GM12878 (cell line): ENCODE data around the gene TM9SF2. TPM values are rescaled to one million over a fixed set of nuclear protein-coding genes. Genes with fewer than 3 reads are reported as not detected.

Experiments used
- ATAC-seq: fragments of 200-7000 bp; cut with Tn5 transposase; 3 replicates; pipeline ENCODE4 v1.9.1; 2020; ENCODE audit warnings: mild to moderate bottlenecking, moderate library complexity
- BruUV-seq: library from RNA; stranded (reverse); fragments of 400-500 nt; replicated peaks from 2 replicates; lab custom pipeline; 2021; lab: Mats Ljungman, UMichigan
- CTCF ChIA-PET: fragments of 300-600 bp; sonication (Branson Sonifier 250); formaldehyde crosslinking; extraction: SDS; loops from one replicate; lab custom pipeline; 2021; ENCODE audit warnings: inconsistent platforms; lab: Yijun Ruan, JAX
- POLR2A ChIA-PET: fragments of 350-600 bp; formaldehyde crosslinking; extraction: SDS; loops from one replicate; lab custom pipeline; 2021; ENCODE audit warnings: inconsistent platforms; lab: Charles Lee
- RAD21 ChIA-PET: fragments of 300-600 bp; sonication (Branson Sonifier 250); formaldehyde crosslinking; loops from one replicate; lab custom pipeline; 2023; ENCODE audit warnings: antibody characterized with exemption; ENCODE audit not compliant: unreplicated experiment; lab: Charles Lee
- SMC1A ChIA-PET: fragments of 300-600 bp; sonication (Branson Sonifier 250); formaldehyde crosslinking; loops from one replicate; lab custom pipeline; 2023; ENCODE audit not compliant: unreplicated experiment, uncharacterized antibody; lab: Charles Lee
- DNase-seq: peaks from one replicate; pipeline ENCODE4 v3.0.0-alpha.2; 2011; ENCODE audit warnings: low read depth, low spot score
- FAIRE-seq: peaks from 3 replicates; lab custom pipeline; 2011; peaks lifted over from hg19 to GRCh38; lab: Jason Lieb, UNC
- H2AFZ ChIP-seq: 2 replicates; pipeline ENCODE4 v1.6.0; 2011; ENCODE audit warnings: low read depth, low read length, control low read depth; ENCODE audit not compliant: control insufficient read depth
- H3K27ac ChIP-seq: 2 replicates; pipeline ENCODE4 v1.5.1; 2011; ENCODE audit warnings: control low read depth; ENCODE audit not compliant: control insufficient read depth, insufficient read depth
- H3K27me3 ChIP-seq, 2 experiments: replicated peaks in 1 of 2; 2 replicates each; pipeline versions ENCODE4 v1.6.0 to v1.6.1; 2011; ENCODE audit warnings: low read length in 1 of 2; ENCODE audit not compliant: control insufficient read depth in 2 of 2, insufficient read depth in 2 of 2
- H3K36me3 ChIP-seq, 2 experiments: 2 replicates each; pipeline ENCODE4 v1.5.1; 2011; ENCODE audit warnings: low read length in 1 of 2; ENCODE audit not compliant: control insufficient read depth in 2 of 2, insufficient read depth in 2 of 2
- H3K4me1 ChIP-seq: 2 replicates; pipeline ENCODE4 v1.6.1; 2011; ENCODE audit warnings: mild to moderate bottlenecking, low read length, moderate library complexity, mixed read lengths; ENCODE audit not compliant: control insufficient read depth, insufficient read depth
- H3K4me2 ChIP-seq: 2 replicates; pipeline ENCODE4 v1.6.0; 2011; ENCODE audit warnings: control low read depth; ENCODE audit not compliant: control insufficient read depth, insufficient read depth
- H3K4me3 ChIP-seq: fragments of 200-600 bp; sonication (generic); 2 replicates; pipeline ENCODE4 v1.5.1; 2016
- H3K79me2 ChIP-seq: 2 replicates; pipeline ENCODE4 v1.6.0; 2011; ENCODE audit warnings: low read length; ENCODE audit not compliant: control insufficient read depth, insufficient read depth
- H3K9ac ChIP-seq: 2 replicates; pipeline ENCODE4 v1.8.0; 2011; ENCODE audit warnings: low read length, control low read depth, mixed read lengths; ENCODE audit not compliant: control insufficient read depth, insufficient read depth
- H3K9me3 ChIP-seq: replicated peaks from 3 replicates; pipeline ENCODE4 v1.5.1; 2011; ENCODE audit warnings: mild to moderate bottlenecking, low read length; ENCODE audit not compliant: control insufficient read depth, insufficient read depth
- H4K20me1 ChIP-seq: 2 replicates; pipeline ENCODE4 v1.6.0; 2011; ENCODE audit not compliant: control insufficient read depth, insufficient read depth
- NFYB ChIP-seq: IDR thresholded peaks from 2 replicates; pipeline ENCODE4 v1.6.1; 2011; ENCODE audit warnings: low read depth, mild to moderate bottlenecking, low read length, improper control_type of control experiment, moderate library complexity; ENCODE audit not compliant: insufficient read depth
- SMAD1 ChIP-seq: fragments of 450-650 bp; IDR thresholded peaks from 2 replicates; pipeline ENCODE4 v1.6.1; 2018; ENCODE audit warnings: mild to moderate bottlenecking, low read depth; ENCODE audit not compliant: partially characterized antibody
- SPI1 ChIP-seq: IDR thresholded peaks from 2 replicates; pipeline ENCODE4 v1.6.1; 2011; ENCODE audit warnings: low read depth, mild to moderate bottlenecking, low read length, moderate library complexity, borderline replicate concordance; ENCODE audit not compliant: insufficient read depth
- TARDBP ChIP-seq: IDR thresholded peaks from 2 replicates; pipeline ENCODE4 v1.6.1; 2016; ENCODE audit warnings: borderline replicate concordance
- WGBS: methylation state at CpG from one replicate; pipeline ENCODE4 v1.1.6; 2016; ENCODE audit warnings: low lambda C conversion rate; ENCODE audit not compliant: insufficient replicate concordance, insufficient coverage; ENCODE audit errors: missing lambda C conversion rate; 5-methylcytosine and 5-hydroxymethylcytosine counted together
- in situ Hi-C: fragments of 300-500 bp; cut with MboI; formaldehyde crosslinking; loops from 9 replicates; pipeline ENCODE4 v1.14.3; 2018; ENCODE audit warnings: mixed read lengths
- intact Hi-C: fragments of 100-400 bp; cut with micrococcal nuclease; formaldehyde crosslinking; loops from one replicate; pipeline ENCODE4 v1.14.2; 2022; ENCODE audit not compliant: unreplicated experiment
- polyA plus RNA-seq, 11 experiments: library from polyadenylated mRNA; depleted of rRNA in 4 of 11; unstranded in 6 of 11; stranded (reverse) in 5 of 11; fragments of >200 nt; fragmentation: Nextera tagmentation in 4 of 11; fragmentation: Illumina TruSeq in 1 of 11; extraction: Ambion mirVana in 4 of 11; extraction: Trizol in 1 of 11; gene quantifications; 1 replicate in 1 of 11; 2 replicates in 10 of 11; pipeline versions ENCODE4 v1.2.1 to v1.2.3, GENCODE V29; 2011 to 2016; ENCODE audit warnings: inconsistent platforms in 2 of 11, missing spikeins in 2 of 11, low read depth in 1 of 11
- total RNA-seq, 4 experiments: library from RNA; depleted of rRNA in 3 of 4; stranded (reverse); fragments of >200 nt in 3 of 4; fragmentation: Illumina TruSeq in 1 of 4; extraction: Trizol in 1 of 4; gene quantifications; 2 replicates each; pipeline versions ENCODE4 v1.2.1 to v1.2.3, GENCODE V29; 2013 to 2021
- TF ChIP-seq, protein P1 (sequence below): fragments of 450-650 bp; IDR thresholded peaks from 2 replicates; pipeline ENCODE4 v1.6.1; 2016; ENCODE audit warnings: mild to moderate bottlenecking

TM9SF2 gene
- total and polyA plus RNA-seq, 10 of the 15 experiments (the other 5 are each of a cell fraction or from before 2014, with no cell fraction given), result 34.6 to 128 (median 79.2) TPM

DNA sequence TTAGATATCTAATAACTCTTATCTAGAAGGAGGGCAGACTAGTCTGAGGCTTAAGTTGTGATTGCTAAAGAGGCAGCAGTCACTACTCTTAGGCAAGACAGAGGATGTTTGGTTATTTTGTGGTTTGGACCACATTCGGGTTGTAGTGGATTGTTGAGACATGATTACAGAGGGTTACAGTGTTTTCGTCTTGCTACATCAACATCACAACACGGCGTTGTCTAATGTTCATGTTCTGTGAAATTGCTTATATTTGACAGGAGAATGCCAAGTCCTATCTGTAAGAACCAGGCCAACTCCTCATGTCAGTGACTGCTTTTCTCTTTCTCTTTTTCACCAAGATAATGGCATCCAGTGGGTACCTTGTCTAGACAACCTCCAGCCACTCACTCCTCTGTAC lies 16.8 kb upstream of the TM9SF2 start:
- 14% methylated on average over 4 of the region's 4 CpGs for WGBS
- H3K27ac ChIP-seq, result no peak overlapping the region
- no peak overlapping the region for H2AFZ ChIP-seq
- FAIRE-seq (no peak), DNase-seq (no peak), ATAC-seq (no peak)
- POLR2A ChIA-PET, result interaction anchor here (0.5 to 1.2 kb wide), 2 partner anchors 19 to 64 kb away, joined by 4 to 6 read pairs; no protein-coding TSS in a partner anchor
- H3K79me2 ChIP-seq, result no peaks in the 10 kb centered on the region
- H3K4me3 ChIP-seq, result no peak overlapping the region
- RAD21 ChIA-PET, result no interaction called here
- H3K4me2 ChIP-seq, result no peak overlapping the region
- no peaks in the 10 kb centered on the region for H4K20me1 ChIP-seq
- H3K36me3 ChIP-seq, result no peaks in the 10 kb centered on the region
- intact Hi-C loops (no loop called here), in situ Hi-C loops (no loop called here)
- TF ChIP-seq TARDBP, result no peak
- CTCF ChIA-PET, result interaction anchor here (0.8 kb wide), 1 partner anchor 12 kb away, joined by 3 read pairs; no protein-coding TSS in a partner anchor
- SMC1A ChIA-PET, result no interaction called here
- no peak overlapping the region for H3K9ac ChIP-seq
- H3K4me1 ChIP-seq, result no peaks in the 10 kb centered on the region
- no peaks in the 10 kb centered on the region; a peak in 1 of 4 replicates for H3K27me3 ChIP-seq
- no TSS peak for BruUV-seq
- no peaks in the 10 kb centered on the region; the same call in 2 of the 3 replicates for H3K9me3 ChIP-seq

DNA sequence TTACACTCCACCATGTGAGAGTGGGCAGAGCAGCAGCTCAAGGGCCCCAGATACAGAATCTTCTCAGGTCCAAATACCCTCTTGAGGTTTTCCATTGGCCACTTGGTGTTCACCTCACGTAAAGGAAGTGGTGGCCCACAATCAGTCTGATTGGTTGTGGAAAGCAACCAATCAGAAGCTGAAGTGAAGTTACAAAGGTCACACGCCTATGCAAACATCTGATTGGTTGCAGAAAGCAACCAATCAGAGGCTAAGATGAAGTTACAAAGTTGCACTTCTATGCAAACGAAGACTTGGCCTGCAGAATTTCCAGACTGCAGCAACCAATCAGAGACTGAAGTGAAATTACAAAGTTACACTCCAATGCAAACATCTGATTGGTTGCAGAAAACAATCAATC lies 14.3 kb upstream of the TM9SF2 start:
- no peak for FAIRE-seq
- H3K36me3 ChIP-seq, result no peaks in the 10 kb centered on the region
- no peak overlapping the region for H2AFZ ChIP-seq
- WGBS, result 100% methylated on average over 3 of the region's 3 CpGs
- in situ Hi-C loops, result no loop called here
- SMC1A ChIA-PET, result interaction anchor here (1.3 kb wide), 1 partner anchor 9 kb away, joined by 3 read pairs; no protein-coding TSS in a partner anchor
- intact Hi-C loops, result no loop called here
- no peaks in the 10 kb centered on the region for H3K79me2 ChIP-seq
- DNase-seq, result no peak
- no peak overlapping the region for H3K9ac ChIP-seq
- BruUV-seq, result no TSS peak
- CTCF ChIA-PET, result interaction anchor here (1.5 kb wide), 1 partner anchor 18 kb away, joined by 3 read pairs; no protein-coding TSS in a partner anchor
- H3K4me1 ChIP-seq, result no peaks in the 10 kb centered on the region
- H3K27ac ChIP-seq, result no peak overlapping the region
- RAD21 ChIA-PET, result no interaction called here
- no peak overlapping the region for H3K4me2 ChIP-seq
- H3K4me3 ChIP-seq, result no peak overlapping the region
- no peak for ATAC-seq
- TF ChIP-seq SPI1, result no peak
- TF ChIP-seq, protein P1, sequence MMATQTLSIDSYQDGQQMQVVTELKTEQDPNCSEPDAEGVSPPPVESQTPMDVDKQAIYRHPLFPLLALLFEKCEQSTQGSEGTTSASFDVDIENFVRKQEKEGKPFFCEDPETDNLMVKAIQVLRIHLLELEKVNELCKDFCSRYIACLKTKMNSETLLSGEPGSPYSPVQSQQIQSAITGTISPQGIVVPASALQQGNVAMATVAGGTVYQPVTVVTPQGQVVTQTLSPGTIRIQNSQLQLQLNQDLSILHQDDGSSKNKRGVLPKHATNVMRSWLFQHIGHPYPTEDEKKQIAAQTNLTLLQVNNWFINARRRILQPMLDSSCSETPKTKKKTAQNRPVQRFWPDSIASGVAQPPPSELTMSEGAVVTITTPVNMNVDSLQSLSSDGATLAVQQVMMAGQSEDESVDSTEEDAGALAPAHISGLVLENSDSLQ, result peak; percentile 18; the same call in 1 of the 2 replicates
- no peak for TF ChIP-seq SMAD1
- 0 out of 2 replicates have a peak, but pooled peaks have one; percentile 27 for TF ChIP-seq NFYB
- H3K27me3 ChIP-seq, result no peaks in the 10 kb centered on the region; a peak in 1 of 4 replicates
- no peaks in the 10 kb centered on the region for H4K20me1 ChIP-seq
- POLR2A ChIA-PET, result no interaction called here
- H3K9me3 ChIP-seq, result no peaks in the 10 kb centered on the region; the same call in 2 of the 3 replicates
